AG08396 (cell line): Measurements from ENCODE around the gene DOP1B.
"Not testable (repeated sequence)": the region's sequence is repeated elsewhere in the genome, so short reads cannot be mapped to it uniquely, and the experiment has no call there.

ENCODE experiments used
- DNase-seq: peaks from one replicate; pipeline ENCODE4 v3.0.0; 2012; ENCODE audit warnings: low spot score, mixed read lengths

DOP1B gene

GRCh38 chr21:36156815-36157670 lies at the start of gene DOP1B:
TSS of gene DOP1B (plus strand) at chr21:36156824. CDS start at chr21:36164734, 7,910 bp downstream.
- DNase-seq = peak; percentile 19

GRCh38 chr21:36109868-36110267 lies 46.8 kb upstream of the DOP1B start:
- DNase-seq = no peak

- DNase-seq = no peak
Observed at GRCh38 chr21:36111238-36111637, 45.4 kb upstream of the DOP1B start.

GRCh38 chr21:36113647-36114428 lies 42.8 kb upstream of the DOP1B start:
- DNase-seq = no peak

GRCh38 chr21:36115138-36115730 lies 41.4 kb upstream of the DOP1B start:
- DNase-seq = no peak

GRCh38 chr21:36117286-36117741 lies 39.3 kb upstream of the DOP1B start:
- no peak for DNase-seq

GRCh38 chr21:36120304-36120888 lies 36.2 kb upstream of the DOP1B start:
- no peak for DNase-seq

- DNase-seq = no peak
Observed at GRCh38 chr21:36122977-36123376, 33.6 kb upstream of the DOP1B start.

GRCh38 chr21:36124395-36124794 lies 32.2 kb upstream of the DOP1B start:
- no peak for DNase-seq

GRCh38 chr21:36125512-36126207 lies 31.0 kb upstream of the DOP1B start:
- DNase-seq = peak; percentile 60

- DNase-seq = no peak
Observed at GRCh38 chr21:36126208-36126565, 30.4 kb upstream of the DOP1B start.

- DNase-seq = no peak
Observed at GRCh38 chr21:36126621-36127110, 30.0 kb upstream of the DOP1B start.

GRCh38 chr21:36127250-36127904 lies 29.2 kb upstream of the DOP1B start:
- no peak for DNase-seq

- DNase-seq = no peak
Observed at GRCh38 chr21:36127977-36128376, 28.6 kb upstream of the DOP1B start.

GRCh38 chr21:36129219-36129618 lies 27.4 kb upstream of the DOP1B start:
- DNase-seq = no peak

GRCh38 chr21:36130414-36130762 lies 26.2 kb upstream of the DOP1B start:
- DNase-seq = not testable (repeated sequence)

- DNase-seq = not testable (repeated sequence)
Observed at GRCh38 chr21:36130839-36131238, 25.8 kb upstream of the DOP1B start.

GRCh38 chr21:36132696-36133095 lies 23.9 kb upstream of the DOP1B start:
- no peak for DNase-seq

GRCh38 chr21:36134803-36135390 lies 21.7 kb upstream of the DOP1B start, which contains the start of gene CBR3:
TSS of gene CBR3 (plus strand) at chr21:36135079. CDS start at chr21:36135193, 114 bp downstream.
- peak; percentile 79 for DNase-seq

- DNase-seq = peak; percentile 85
Observed at GRCh38 chr21:36135391-36136102, 21.1 kb upstream of the DOP1B start.
